Measurements from ENCODE around the gene INO80C.
"Not testable (repeated sequence)": the region's sequence is repeated elsewhere in the genome, so short reads cannot be mapped to it uniquely, and the experiment has no call there.

The INO80C gene

GRCh38 chr18:35458271-35458670 lies 39.5 kb downstream of the INO80C start:
- DNase-seq: no peak

GRCh38 chr18:35457140-35457704 lies 40.5 kb downstream of the INO80C start:
- no peak for DNase-seq

DNA sequence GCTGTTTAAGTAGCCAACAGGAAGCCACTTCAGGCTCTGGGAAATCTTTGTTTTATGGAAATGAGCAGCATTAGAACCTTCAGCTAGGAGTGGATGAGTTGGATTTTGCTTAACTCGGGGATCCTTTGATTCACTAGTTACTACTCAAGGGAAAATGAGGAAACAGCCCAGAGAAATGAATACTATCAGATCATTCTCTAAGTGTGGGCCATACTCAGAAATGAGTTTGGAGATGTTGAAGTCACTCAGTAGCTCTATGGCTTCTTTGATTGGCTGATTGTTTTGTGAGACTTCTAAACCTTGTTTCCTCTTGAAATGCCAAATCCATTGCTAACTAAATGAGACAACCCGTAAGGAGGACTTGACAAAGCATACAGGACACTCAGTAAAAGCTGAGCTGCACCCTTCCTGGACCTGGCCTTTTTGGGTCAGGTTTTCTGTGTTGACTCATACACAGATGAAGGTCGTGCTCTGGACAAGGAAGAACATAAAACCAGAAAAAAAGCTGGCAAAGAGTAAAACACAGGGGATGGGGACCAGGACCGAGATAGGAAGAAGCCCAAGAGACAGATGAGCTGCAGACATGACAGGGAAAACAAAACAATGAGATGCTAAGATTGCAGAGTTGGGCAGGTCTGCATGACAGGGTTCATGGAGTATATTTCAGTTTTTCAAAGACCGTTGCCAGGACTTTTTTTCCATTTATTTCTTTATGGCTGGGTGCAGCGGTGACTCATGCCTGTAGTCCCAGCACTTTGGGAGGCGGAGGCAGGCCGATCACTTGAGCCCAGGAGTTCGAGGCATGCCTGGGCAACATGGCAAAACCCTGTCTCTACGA lies 41.6 kb downstream of the INO80C start:
- DNase-seq: no peak

GRCh38 chr18:35454803-35455202 lies 43.0 kb downstream of the INO80C start:
- DNase-seq: no peak

- not testable (repeated sequence) for DNase-seq
Observed at GRCh38 chr18:35453065-35453464, 44.7 kb downstream of the INO80C start.

DNA sequence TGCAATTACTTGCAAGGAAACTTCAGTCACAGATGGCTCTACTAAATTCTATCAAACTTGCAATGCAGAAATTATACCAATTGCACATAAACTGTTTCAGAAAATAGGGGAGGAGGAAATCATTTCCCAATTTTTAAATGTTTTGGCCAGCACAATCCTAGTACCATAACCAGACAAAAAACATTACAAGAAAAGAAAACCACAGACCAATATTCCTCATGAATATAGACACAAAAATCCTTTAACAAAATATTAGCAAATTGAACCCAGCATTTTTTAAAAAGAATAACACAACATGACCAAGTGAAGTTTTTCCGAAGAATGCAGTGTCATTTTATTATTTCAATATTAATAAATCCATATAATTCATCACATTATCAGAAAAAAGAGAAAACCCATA lies 45.8 kb downstream of the INO80C start:
- DNase-seq: no peak

DNA sequence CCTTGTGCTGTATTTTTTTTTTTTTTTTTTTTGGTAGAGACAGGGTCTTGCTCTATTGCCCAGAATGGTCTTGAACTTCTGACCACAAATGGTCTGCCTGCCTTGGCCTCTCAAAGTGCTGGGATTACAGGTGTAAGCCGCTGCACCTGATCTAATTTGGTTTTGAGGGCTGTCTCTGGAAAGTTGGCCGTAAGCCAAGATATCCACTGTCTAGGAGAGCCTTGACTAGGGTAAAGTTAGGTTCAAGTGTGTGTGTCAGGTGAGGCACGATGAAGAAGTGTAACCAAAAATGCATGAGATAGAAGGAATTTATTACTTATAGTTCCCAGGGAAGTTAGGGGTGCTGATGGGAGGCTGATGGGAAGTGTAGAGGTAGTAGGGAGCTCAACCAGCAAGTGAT lies 46.7 kb downstream of the INO80C start:
- DNase-seq: no peak

GRCh38 chr18:35444636-35445035 lies 53.1 kb downstream of the INO80C start:
- DNase-seq: no peak

GRCh38 chr18:35443847-35444246 lies 53.9 kb downstream of the INO80C start:
- no peak for DNase-seq

DNA sequence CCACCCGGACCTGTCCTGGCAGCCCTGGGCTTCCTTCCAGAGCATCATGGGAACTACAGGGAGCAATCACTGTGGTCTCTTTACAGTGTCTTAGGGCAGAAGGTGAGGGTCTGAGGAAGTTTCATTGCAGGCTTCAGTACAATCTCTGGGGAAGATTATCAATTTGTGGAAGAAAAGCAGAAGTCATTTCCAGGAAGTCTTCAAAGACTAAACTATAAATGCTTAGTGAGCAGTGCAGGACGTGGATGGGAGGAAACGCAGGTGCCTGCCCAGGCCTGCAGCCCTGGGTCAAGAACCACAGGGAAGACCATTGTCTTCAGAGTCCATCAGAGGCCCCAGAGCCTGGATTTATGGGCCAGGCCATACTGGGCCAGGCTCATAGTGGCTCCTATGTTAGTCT lies 54.3 kb downstream of the INO80C start:
- no peak for DNase-seq

- DNase-seq: no peak
Observed at GRCh38 chr18:35442701-35443100, 55.1 kb downstream of the INO80C start.

DNA sequence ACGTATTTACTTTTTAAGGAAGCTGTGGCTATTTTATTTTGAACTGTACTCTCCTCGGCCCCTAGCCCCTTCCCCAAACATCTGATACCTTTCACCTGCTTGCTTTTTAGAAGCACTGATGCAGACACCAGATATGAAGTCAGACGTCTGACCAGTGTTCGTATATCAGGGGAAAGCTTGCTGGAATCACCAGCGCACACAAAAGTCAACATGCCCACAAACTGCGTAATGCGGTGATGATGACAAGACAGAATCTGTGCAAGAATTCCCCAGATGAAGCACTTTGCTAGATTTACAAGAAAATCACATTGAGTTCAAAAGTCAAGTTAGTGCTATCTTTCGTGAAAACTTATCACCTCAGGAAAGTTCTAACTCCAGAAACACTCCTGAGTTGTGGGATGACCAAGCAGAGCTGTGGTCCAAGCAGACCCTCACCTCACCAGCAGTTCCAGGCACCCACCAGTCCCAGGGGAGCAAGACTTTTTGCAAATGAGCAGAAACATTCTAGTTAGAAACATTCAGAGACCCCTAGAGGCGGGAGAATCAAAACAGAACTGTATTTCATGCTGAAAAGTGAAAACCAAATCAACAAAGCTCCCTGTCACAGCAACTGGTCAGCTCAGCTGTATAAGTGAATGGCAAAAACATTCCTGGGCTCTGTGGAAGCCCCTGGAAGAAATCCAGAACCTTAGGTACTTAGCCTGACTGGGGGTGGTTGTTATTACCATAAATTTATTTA lies 55.7 kb downstream of the INO80C start:
- DNase-seq: no peak

- no peak for DNase-seq
Observed at GRCh38 chr18:35438480-35439234, 59.1 kb downstream of the INO80C start.

DNA sequence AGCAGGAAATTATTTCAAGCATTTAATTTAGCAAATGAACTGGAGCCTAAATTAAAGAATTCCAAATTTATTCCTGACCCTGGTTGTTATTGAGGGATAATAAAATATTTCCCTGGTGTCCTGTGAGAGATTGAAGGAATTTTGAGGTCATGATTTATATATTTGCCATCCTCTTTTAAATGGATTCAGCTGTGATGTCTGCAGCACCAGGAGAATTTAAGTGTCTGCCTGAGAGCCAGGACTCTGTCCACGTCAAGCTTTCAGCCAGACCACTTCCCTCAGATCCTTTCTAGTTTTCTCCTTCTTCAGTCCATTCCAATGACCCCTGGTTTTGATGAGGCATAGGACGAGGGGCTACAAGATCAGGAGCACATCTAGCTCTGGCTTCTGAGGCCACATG lies 59.9 kb downstream of the INO80C start:
- DNase-seq: no peak

- no peak for DNase-seq
Observed at GRCh38 chr18:35436076-35436649, 61.6 kb downstream of the INO80C start.

GRCh38 chr18:35435401-35435800 lies 62.4 kb downstream of the INO80C start:
- DNase-seq: no peak

DNA sequence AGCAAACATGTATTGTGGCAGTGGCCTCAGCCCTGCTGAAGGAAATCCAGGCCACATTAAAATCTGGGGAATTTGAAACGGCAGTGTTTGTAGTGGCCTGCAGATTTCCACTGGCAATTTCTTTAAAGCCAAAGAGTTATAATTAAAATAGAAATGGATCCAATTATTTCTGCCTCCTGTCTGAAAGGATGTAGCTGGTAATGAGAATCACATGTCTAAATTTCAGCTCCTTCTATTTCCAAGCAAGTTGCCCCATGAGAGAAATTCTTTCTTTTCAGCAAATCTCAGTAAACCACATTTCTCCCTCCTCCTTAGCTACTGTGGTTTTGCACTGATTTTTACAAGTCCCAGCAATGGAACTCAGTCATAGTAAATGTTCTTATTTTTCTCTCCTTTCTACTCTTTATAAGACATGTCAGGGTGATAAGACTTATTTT lies 65.2 kb downstream of the INO80C start:
- no peak for DNase-seq

DNA sequence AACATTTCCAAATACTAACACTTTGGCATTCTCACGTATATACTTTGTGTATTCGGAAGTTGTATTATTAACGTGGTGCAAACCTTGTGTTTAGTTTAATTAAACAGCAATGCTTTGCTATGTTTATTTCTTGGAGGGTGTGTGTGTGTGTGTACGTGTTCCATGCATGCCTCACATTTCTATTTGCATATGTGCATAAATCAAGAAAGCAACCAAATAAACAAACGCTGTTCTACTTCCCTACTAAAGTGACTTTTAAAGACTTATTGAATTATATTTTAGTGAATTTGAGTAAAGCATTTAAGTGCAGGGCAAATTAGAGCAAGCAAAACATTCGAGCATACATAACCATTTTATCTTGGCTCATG lies 66.4 kb downstream of the INO80C start:
- no peak for DNase-seq

DNA sequence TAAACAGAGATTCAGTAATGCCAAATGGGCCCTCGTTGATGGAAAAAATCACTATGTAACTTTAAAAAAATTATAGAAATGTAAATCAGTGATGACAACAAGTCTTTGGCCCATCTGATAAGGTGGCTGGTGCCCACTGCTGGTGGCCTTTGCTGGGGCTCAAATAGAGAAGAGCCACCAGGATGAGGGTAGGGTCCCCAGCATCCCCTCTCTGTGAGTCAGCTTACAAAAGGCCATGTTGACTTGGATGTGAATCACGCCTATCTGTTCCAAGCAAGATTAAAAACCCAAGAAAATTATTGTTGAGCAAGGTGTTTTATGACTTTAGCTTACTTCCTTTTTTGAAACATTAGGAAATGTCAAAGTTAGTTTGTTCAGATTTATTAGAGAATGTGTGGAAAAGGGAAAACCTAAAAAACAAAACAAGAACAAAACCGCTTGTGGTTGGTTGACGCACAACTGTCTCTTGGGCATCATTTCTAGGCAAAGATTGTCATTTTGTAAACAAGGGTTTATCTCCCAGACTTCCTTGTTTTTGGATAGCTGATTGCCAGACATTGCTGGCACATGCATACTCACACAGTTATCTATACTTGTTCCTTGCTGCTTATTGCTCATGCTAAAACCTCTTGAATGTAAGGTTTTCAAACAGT lies 66.9 kb downstream of the INO80C start:
- DNase-seq: no peak

DNA sequence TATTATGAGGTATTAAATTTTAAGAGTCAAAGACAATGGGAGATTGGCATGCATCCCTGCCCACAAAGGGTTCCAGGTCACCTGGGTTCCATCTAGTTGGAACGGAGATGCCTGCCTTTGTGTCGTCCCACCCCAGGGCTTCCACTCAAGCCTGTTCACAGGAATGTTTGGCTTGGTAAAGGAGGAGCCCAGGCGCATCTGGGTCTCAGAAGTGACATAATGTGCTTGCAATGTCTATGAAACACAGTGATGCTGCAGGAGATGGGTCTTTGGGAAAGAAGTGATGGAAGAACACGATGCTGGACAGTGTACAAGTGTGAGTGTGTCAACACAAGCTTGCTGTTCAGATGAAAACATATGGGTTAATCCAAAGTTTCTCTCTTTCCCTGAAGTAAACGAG lies 71.0 kb downstream of the INO80C start:
- DNase-seq: no peak

DNA sequence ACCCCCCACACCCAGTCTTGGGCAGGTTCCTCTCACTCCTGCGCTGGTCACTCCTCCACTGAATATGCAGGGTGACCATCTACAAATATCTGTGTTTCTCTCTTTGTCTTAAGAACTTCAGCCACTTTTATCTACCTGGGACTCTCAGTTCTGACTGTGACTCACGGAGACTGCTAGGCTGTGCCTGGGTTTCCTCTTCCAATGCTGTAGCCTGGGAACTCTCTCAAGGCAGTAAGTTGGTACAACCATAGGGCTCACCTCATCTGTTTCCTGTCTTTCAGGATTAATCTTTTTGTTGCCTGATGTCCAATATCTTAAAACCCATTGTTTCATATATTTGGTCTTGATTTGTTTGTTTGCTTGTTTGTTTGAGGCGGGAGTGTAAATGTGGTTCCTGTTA lies 73.4 kb downstream of the INO80C start:
- no peak for DNase-seq

- no peak for DNase-seq
Observed at GRCh38 chr18:35422237-35422636, 75.5 kb downstream of the INO80C start.
